ENCODE data around the gene SOHLH1. TPM values are rescaled to one million over a fixed set of nuclear protein-coding genes. Genes with fewer than 3 reads are reported as not detected.

Gene SOHLH1
- total RNA-seq, 1 donor from 2014 or later: not detected

GRCh38 chr9:135731454-135731853 is 32.2 kb upstream of the SOHLH1 start:
- intact Hi-C loops (cut with micrococcal nuclease): no loop called here

- intact Hi-C loops (cut with micrococcal nuclease): no loop called here
Measured at GRCh38 chr9:135729480-135729879, 30.2 kb upstream of the SOHLH1 start.

- intact Hi-C loops (cut with micrococcal nuclease): no loop called here
Measured at GRCh38 chr9:135728436-135729110, 29.3 kb upstream of the SOHLH1 start.

- intact Hi-C loops (cut with micrococcal nuclease): no loop called here
Measured at GRCh38 chr9:135727257-135727875, 28.1 kb upstream of the SOHLH1 start.

GRCh38 chr9:135726138-135726853 is 27.0 kb upstream of the SOHLH1 start:
- intact Hi-C loops (cut with micrococcal nuclease): no loop called here

- intact Hi-C loops (cut with micrococcal nuclease): no loop called here
Measured at GRCh38 chr9:135724186-135724787, 25.0 kb upstream of the SOHLH1 start.

GRCh38 chr9:135722365-135722764 is 23.1 kb upstream of the SOHLH1 start:
- intact Hi-C loops (cut with micrococcal nuclease): no loop called here

- intact Hi-C loops (cut with micrococcal nuclease): no loop called here
Measured at GRCh38 chr9:135719472-135719871, 20.2 kb upstream of the SOHLH1 start.

- intact Hi-C loops (cut with micrococcal nuclease): no loop called here
Measured at GRCh38 chr9:135718616-135719015, 19.3 kb upstream of the SOHLH1 start.

GRCh38 chr9:135717410-135717809 is 18.1 kb upstream of the SOHLH1 start:
- intact Hi-C loops (cut with micrococcal nuclease): no loop called here

- intact Hi-C loops (cut with micrococcal nuclease): no loop called here
Measured at GRCh38 chr9:135716045-135716444, 16.8 kb upstream of the SOHLH1 start.

- intact Hi-C loops (cut with micrococcal nuclease): no loop called here
Measured at GRCh38 chr9:135715056-135715595, 15.8 kb upstream of the SOHLH1 start.

- intact Hi-C loops (cut with micrococcal nuclease): no loop called here
Measured at GRCh38 chr9:135714242-135715055, 15.2 kb upstream of the SOHLH1 start.

GRCh38 chr9:135712613-135713295 is 13.5 kb upstream of the SOHLH1 start:
- intact Hi-C loops (cut with micrococcal nuclease): no loop called here

GRCh38 chr9:135711881-135712280 is 12.6 kb upstream of the SOHLH1 start:
- intact Hi-C loops (cut with micrococcal nuclease): no loop called here

- intact Hi-C loops (cut with micrococcal nuclease): no loop called here
Measured at GRCh38 chr9:135711391-135711790, 12.1 kb upstream of the SOHLH1 start.

GRCh38 chr9:135708164-135708563 is 8.9 kb upstream of the SOHLH1 start:
- intact Hi-C loops (cut with micrococcal nuclease): no loop called here

GRCh38 chr9:135707252-135708138 is 8.2 kb upstream of the SOHLH1 start:
- intact Hi-C loops (cut with micrococcal nuclease): no loop called here

GRCh38 chr9:135706288-135706687 is 7.0 kb upstream of the SOHLH1 start:
- intact Hi-C loops (cut with micrococcal nuclease): no loop called here

Measured in T-helper 1 cell treated with Interleukin-12 subunit alpha and Interleukin-12 subunit beta and Interleukin-4 antibody, amounts not matched to agents 30 ng/mL and 1 ng/mL, for 36 hours (primary cell).